Kidney (tissue), 14 donors: Measurements from ENCODE around the gene ARL5C. TPM values are rescaled to one million over a fixed set of nuclear protein-coding genes. Genes with fewer than 3 reads are reported as not detected.

Source experiments
- DNase-seq, 5 donors: peaks; one replicate each; pipeline ENCODE4 v3.0.0-alpha.2; 2013 to 2020
- FAIRE-seq: peaks from 2 replicates; lab custom pipeline; 2012; peaks lifted over from hg19 to GRCh38; lab: Jason Lieb, UNC
- H3K27ac ChIP-seq, 2 donors: one replicate each; pipeline ENCODE4 v1.7.0; 2013; ENCODE audit warnings: low read depth in 2 of 2, low read length in 2 of 2, inconsistent platforms in 1 of 2
- H3K27me3 ChIP-seq: one replicate; pipeline ENCODE4 v1.7.1; 2013; ENCODE audit warnings: low read length, inconsistent platforms; ENCODE audit not compliant: control insufficient read depth, insufficient read depth
- H3K36me3 ChIP-seq, 3 donors: one replicate each; pipeline versions ENCODE4 v1.7.0 to v1.7.1; 2013; ENCODE audit warnings: low read length in 3 of 3, control low read depth in 1 of 3, inconsistent platforms in 1 of 3; ENCODE audit not compliant: insufficient read depth in 3 of 3, control insufficient read depth in 2 of 3
- H3K4me1 ChIP-seq, 3 donors: one replicate each; pipeline versions ENCODE4 v1.7.0 to v1.7.1; 2013; ENCODE audit warnings: low read length in 3 of 3, inconsistent platforms in 1 of 3, low read depth in 1 of 3; ENCODE audit not compliant: control insufficient read depth in 2 of 3, insufficient read depth in 2 of 3
- H3K4me3 ChIP-seq, 3 donors: one replicate each; pipeline versions ENCODE4 v1.7.0 to v1.8.1; 2013; ENCODE audit warnings: low read length in 3 of 3, control low read depth in 1 of 3, inconsistent platforms in 1 of 3
- H3K9ac ChIP-seq, 3 donors: one replicate each; pipeline versions ENCODE4 v1.7.0 to v1.7.1; 2013; ENCODE audit warnings: low read length in 3 of 3, control low read depth in 1 of 3, inconsistent platforms in 1 of 3
- H3K9me3 ChIP-seq, 3 donors: one replicate each; pipeline versions ENCODE4 v1.7.0 to v1.7.1; 2013; ENCODE audit warnings: low read length in 3 of 3, control low read depth in 1 of 3, inconsistent platforms in 1 of 3; ENCODE audit not compliant: control insufficient read depth in 2 of 3, insufficient read depth in 1 of 3
- intact Hi-C: fragments of 100-400 bp; cut with DNase I; formaldehyde crosslinking; loops from one replicate; pipeline ENCODE4 v1.11.1; 2022
- polyA plus RNA-seq: library from polyadenylated mRNA; stranded (reverse); fragments of 350-450 nt; fragmentation: Illumina TruSeq; extraction: RNeasy Lipid Tissue Mini Kit (QIAGEN cat#74804); gene quantifications from one replicate; pipeline ENCODE4 v1.2.3, GENCODE V29; 2014; ENCODE audit warnings: low read depth, low replicate concordance; ENCODE audit not compliant: insufficient read depth
- total RNA-seq: library from RNA; stranded (reverse); fragmentation: NEBNext Ultra II Directional; extraction: Animal tissue kit (Norgen Biotek cat#: 25700); gene quantifications from one replicate; pipeline ENCODE4 v1.2.1, GENCODE V29; 2021
- TF ChIP-seq, protein P1 (sequence below): IDR thresholded peaks from 3 replicates; pipeline ENCODE4 v1.5.1; 2012; ENCODE audit warnings: mild to moderate bottlenecking, moderate library complexity, borderline replicate concordance; ENCODE audit not compliant: insufficient read depth; ENCODE audit errors: extremely low read depth
- donor health status: control.
- donor health status: control.
- donor health status: control.
- donor health status: control.
- donor health status: control.
- donor health status: DM: yes; HTN: yes; CAD: no.
- donor health status: Normal renal cell carcinoma (clear cell type).

ARL5C gene
- total and polyA plus RNA-seq, 2 donors from 2014 or later: not detected

DNA sequence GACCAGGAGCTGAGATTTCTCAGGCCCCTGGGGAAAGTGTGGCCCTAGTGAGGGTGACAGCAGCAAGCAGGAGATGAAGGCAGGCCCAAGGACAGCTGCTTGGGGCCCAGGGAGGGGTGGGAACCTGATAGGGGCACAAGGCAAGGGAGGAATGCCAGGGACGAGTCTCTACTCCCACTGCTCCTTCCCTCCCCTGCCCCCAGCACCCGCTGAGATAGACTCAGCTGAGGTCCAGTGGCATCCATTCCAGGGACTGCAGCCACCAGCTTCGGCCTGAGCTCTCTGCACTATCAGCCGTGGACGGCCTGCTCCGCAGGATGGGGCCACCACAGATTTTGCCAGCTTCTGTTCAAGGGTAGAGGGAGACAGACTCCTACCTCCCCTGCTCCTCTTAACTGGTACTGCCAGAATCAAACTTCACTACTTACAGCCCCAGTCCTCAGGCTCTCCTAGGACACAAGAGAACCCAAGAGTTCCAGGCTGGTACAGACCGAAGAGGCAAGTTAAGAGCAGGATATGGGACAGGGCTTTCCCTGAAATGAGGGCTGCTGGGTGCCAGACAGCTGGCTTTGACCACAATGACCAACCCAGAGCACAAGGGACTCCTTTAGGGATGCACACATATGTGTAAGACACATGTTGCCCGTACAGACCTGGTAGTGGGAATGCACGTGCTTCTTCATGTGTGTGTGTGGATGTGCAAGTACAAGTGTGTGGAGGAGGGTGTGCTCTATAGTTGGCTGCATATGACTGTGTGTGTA is 26.0 kb upstream of the ARL5C start:
- intact Hi-C loops: no loop called here
- H3K27me3 ChIP-seq: no peaks in the 10 kb centered on the region
- peaks cover 0 to 4% (median 0%) of the 10 kb centered on the region in 3 donors for H3K36me3 ChIP-seq

GRCh38 chr17:39187152-39187830 is 21.3 kb upstream of the ARL5C start:
- H3K36me3 ChIP-seq: peaks cover 0 to 2% (median 0%) of the 10 kb centered on the region in 3 donors
- TF ChIP-seq, protein P1, sequence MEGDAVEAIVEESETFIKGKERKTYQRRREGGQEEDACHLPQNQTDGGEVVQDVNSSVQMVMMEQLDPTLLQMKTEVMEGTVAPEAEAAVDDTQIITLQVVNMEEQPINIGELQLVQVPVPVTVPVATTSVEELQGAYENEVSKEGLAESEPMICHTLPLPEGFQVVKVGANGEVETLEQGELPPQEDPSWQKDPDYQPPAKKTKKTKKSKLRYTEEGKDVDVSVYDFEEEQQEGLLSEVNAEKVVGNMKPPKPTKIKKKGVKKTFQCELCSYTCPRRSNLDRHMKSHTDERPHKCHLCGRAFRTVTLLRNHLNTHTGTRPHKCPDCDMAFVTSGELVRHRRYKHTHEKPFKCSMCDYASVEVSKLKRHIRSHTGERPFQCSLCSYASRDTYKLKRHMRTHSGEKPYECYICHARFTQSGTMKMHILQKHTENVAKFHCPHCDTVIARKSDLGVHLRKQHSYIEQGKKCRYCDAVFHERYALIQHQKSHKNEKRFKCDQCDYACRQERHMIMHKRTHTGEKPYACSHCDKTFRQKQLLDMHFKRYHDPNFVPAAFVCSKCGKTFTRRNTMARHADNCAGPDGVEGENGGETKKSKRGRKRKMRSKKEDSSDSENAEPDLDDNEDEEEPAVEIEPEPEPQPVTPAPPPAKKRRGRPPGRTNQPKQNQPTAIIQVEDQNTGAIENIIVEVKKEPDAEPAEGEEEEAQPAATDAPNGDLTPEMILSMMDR: no peak
- no peak for FAIRE-seq

More for the DNA sequence above, 26.0 kb upstream of the ARL5C start:
- Histone ChIP-seq H3K4me3 (no peak overlapping the region), H3K9me3 (no peaks in the 10 kb centered on the region), H3K27ac (no peak overlapping the region), H3K4me1 (peaks cover 0 to 2% (median 0%) of the 10 kb centered on the region in 3 donors), H3K9ac (no peak overlapping the region)
- DNase-seq: peak in 4 of 5 donors; percentile 77 to 84 (median 83)
- FAIRE-seq: no peak
- TF ChIP-seq, protein P1: no peak

DNA sequence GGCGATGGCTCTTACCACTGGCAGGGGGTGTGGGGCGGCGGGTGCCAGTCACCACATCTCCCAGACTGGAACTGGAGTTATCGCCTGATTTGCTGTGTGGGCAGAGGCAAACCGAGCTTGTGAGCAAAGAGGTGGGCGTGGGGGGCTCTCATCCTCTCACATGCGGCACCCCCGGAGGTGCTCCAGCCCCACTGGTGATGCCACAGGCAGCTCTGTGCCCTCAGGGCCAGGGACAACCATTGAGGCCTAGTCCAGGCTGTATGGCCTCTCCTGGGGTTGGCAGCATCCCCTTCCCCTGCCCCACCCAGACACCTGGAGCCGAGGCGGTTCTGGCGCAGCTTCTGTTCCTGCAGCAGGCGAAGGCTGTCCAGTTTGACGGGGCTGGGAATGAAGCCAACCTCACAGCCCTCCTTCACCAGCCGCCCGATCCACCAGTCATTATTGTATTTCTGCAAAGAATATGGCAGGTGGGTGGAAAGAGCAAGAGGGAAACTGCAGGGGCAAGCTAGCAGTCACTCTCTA is 20.6 kb upstream of the ARL5C start:
- intact Hi-C loops: no loop called here
- Histone ChIP-seq H3K36me3 (no peaks in the 10 kb centered on the region), H3K9ac (no peak overlapping the region), H3K27me3 (no peaks in the 10 kb centered on the region), H3K4me3 (no peak overlapping the region), H3K4me1 (no peaks in the 10 kb centered on the region), H3K27ac (no peak overlapping the region), H3K9me3 (no peaks in the 10 kb centered on the region)
- FAIRE-seq: no peak
- no peak for DNase-seq
- TF ChIP-seq, protein P1: no peak

More at GRCh38 chr17:39187152-39187830, 21.3 kb upstream of the ARL5C start:
- no peak overlapping the region for H3K27ac ChIP-seq
- no peaks in the 10 kb centered on the region for H3K9me3 ChIP-seq
- no peak overlapping the region for H3K4me3 ChIP-seq
- no peak overlapping the region for H3K9ac ChIP-seq
- DNase-seq: no peak
- no peaks in the 10 kb centered on the region for H3K4me1 ChIP-seq
- H3K27me3 ChIP-seq: no peaks in the 10 kb centered on the region
- intact Hi-C loops: no loop called here
